Measurements from ENCODE around the gene BCLAF1.
"Not testable (repeated sequence)": the region's sequence is repeated elsewhere in the genome, so short reads cannot be mapped to it uniquely, and the experiment has no call there.

The BCLAF1 gene

GRCh38 chr6:136309171-136309570 lies 19.5 kb upstream of the BCLAF1 start:
- DNase-seq = no peak

- DNase-seq = not testable (repeated sequence)
Measured at GRCh38 chr6:136308469-136308868, 18.8 kb upstream of the BCLAF1 start.

GRCh38 chr6:136307351-136307750 lies 17.7 kb upstream of the BCLAF1 start:
- DNase-seq = no peak

DNA sequence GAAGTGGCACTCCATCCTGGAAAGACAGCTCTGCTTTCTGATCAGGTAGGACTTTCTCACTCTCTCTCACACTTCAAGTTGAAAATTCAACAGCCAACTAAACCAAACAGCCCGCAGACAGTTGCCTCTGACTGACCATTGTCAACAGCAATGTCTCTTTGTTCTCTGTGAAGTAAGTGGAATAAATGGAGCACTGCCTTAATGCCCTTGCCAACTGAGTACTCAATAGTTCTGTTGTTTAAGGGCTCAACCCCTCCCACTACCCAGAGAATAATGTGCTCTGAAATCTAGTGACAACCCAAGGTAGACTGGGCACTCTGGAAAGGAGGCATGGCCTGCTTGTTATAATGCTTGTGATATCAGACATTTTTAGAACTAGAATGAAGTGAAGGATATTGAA lies 16.8 kb upstream of the BCLAF1 start:
- no peak for DNase-seq

DNA sequence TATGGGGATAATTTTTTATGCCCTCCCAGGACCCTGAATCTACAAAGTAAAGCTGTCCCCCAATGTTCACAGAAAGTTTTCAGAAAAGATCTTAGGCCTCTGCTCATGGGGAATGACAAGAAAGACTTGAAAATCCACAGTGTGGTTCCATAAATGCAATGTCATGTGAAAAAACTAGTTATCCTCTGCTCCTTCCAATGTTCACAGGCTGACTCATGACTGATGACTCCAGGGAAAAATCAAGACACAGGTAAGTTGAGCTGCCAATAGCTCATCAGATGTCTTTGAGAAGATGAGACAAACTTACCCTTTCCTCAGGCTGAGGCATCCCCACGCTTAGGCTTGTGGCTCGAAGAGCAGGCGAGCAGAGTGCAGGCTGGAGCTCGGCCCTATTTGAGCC lies 14.8 kb upstream of the BCLAF1 start:
- DNase-seq = no peak

DNA sequence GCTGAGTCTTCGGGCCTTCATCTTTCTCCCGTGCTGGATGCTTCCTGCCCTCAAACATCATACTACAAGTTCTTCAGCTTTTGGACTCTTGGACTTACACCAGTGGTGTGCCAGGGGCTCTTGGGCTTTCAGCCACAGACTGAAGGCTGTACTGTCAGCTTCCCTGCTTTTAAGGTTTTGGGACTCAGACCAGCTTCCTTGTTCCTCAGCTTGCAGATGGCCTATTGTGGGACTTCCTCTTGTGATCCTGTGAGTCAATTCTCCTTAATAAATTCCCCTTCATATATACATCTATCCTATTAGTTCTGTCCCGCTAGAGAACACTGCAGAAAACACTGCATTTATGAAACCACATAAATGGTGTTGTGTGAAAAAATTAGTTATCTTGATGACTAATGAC lies 13.9 kb upstream of the BCLAF1 start:
- no peak for DNase-seq

DNA sequence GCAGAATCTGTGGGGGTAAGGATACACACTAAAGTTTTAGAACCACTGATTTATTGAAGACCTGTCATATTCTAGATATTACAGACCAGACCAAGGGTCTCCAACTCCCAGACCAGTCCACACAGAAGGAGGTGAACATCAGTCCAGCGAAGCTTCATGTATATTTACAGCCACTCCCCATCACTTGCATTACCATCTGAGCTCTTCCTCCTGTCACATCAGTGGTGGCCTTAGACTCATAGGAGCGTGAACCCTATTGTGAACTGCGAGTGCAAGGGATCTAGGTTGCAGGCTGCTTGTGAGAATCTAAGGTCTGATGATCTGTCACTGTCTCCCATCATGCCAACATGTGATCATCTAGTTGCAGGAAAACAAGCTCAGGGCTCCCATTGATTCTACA lies 5.0 kb upstream of the BCLAF1 start:
- no peak for DNase-seq

- peak; percentile 91 for DNase-seq
Measured at GRCh38 chr6:136290410-136291010, 864 bp upstream of the BCLAF1 start.

DNA sequence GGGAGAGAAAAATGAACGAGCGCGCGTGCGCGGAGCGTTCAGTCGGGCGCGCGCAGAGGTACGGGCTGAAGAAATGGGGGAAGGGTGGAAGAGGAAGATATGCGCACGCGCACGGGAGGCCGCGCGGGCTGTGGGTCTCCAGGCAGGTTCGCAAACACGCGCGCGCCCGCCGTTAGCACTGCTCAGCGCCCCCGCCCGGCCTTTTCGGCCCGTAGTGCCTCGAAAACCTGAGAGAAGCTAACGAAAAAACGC lies 393 bp downstream of the BCLAF1 start:
- peak; percentile 97 for DNase-seq

DNA sequence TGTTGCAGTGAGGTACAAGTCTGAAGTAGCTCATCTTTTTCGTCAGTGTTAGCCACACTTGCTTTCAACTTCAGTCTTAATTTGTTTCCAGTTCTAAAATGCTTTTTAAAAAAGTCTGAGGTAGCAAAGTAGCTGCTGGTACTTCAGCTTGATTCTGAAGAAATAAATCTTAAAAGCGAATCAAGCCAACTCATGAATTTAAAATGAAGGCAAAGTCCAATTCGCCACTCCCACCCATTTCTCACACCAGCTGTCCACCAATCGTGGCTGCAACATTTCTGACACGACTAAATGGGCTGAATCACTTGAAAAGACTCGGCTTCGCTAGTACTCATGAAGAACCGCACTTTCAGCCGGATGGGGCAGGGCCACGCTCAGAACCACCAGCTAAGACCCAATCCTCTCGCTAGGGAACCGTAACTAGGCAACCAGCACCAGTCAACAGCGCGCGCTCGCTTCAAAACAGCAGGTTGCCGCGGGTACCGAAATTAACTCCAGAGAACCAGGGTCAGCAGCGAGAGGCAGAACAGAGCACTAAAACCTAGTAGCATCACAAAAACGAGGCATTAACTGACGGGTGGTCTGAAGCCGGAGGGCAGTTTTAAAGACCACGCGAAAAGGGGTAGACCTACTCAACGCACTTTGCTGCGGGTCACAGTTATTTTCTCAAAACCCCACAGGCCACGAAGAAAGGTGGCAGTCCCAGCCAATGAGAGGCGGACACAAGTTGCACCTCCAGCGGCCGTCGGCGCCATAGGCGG lies 900 bp downstream of the BCLAF1 start:
- peak; percentile 96 for DNase-seq

GRCh38 chr6:136284909-136285308 lies 4.7 kb downstream of the BCLAF1 start:
- DNase-seq = no peak

GRCh38 chr6:136282906-136283305 lies 6.7 kb downstream of the BCLAF1 start:
- no peak for DNase-seq

DNA sequence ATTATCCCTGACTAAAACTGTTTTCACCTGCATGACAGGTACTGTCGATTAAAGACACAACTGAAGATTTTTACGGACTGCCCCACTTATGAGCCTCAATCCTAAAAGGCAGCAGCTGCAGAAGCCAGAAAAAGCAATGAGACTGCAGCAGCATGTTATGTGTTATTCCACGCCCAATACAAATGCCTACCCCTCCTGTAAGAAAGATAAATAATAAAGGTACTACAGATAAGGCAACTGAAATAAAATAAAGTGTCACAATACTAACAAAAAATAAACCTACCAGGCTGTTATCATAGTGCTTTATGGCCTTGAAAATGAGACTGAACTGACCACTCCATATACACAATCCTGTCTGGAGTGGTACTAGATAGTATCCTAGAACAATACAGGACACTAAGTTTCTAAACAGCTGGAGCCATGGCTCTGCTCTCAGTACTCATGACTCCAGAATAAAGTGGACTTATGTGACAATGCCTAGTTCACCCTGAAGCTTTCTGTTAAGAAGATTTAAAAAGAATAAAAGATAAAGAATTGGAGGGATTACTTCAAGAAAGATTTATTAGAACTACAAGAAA lies 9.5 kb downstream of the BCLAF1 start:
- no peak for DNase-seq

GRCh38 chr6:136274062-136274461 lies 15.6 kb downstream of the BCLAF1 start:
- DNase-seq = no peak

- DNase-seq = no peak
Measured at GRCh38 chr6:136265101-136265500, 24.5 kb downstream of the BCLAF1 start.

- no peak for DNase-seq
Measured at GRCh38 chr6:136262940-136263339, 26.7 kb downstream of the BCLAF1 start.

DNA sequence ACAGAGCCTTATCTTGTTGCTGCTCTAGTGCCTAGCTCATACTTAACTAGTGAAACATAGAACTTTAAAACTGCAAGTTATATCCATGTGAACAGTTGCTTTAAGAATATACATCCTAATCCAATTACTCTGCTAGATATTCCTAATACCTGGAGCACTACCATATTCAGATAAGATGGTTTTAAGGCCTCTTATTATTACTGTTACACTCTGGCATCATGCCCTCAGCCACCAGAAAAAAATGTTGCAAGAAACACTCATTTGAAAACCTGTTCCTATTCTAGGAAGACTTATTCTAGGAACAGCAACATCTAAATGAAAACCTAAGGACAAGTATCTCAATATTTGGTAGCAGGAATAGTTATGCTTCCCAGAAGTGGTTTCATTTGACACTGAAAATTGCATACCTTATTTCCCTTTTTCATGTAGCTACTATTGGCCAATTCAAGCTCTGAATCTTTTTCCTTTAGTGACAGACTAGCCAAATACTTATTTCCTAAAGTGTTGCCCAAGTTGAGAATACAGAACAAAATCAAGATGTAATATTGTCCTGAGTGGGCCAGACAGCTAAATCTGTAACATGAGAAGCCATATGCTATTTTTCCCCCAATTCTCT lies 34.7 kb downstream of the BCLAF1 start:
- no peak for DNase-seq

GRCh38 chr6:136253734-136254133 lies 35.9 kb downstream of the BCLAF1 start:
- no peak for DNase-seq

DNA sequence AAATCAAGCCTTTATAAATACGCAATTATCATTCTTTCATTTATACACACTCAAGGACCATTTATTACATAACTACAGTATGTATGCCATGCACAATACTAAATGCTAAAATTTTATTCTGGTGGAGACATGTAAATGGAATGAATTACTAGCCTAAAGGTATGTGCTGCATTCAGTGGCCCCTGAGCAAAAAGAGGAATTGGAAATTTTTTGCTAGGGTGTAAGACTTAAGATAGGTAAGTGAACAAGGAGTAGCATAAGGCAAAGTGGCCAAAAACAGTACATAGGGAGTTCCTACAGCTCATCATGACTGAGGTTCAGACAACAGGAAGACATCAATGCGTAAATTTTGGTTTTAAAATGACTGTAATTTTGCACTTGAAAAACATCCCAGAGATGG lies 37.2 kb downstream of the BCLAF1 start:
- no peak for DNase-seq

GRCh38 chr6:136251394-136251793 lies 38.3 kb downstream of the BCLAF1 start:
- DNase-seq = no peak

DNA sequence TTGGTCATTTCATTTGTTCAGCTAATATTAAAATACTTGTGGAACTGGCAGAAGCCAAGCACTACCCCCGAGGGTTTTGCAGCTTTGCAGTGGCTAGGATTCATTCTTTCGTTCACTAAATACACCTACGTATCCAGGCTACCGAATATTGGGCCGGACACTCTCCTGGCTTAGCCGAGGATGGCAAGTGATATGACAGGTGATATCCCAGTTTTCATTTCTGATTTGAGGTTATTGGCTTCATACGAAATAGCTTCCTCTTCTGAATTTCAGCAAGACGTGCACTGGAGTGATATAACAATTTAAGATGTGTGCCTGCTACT lies 39.0 kb downstream of the BCLAF1 start:
- no peak for DNase-seq

DNA sequence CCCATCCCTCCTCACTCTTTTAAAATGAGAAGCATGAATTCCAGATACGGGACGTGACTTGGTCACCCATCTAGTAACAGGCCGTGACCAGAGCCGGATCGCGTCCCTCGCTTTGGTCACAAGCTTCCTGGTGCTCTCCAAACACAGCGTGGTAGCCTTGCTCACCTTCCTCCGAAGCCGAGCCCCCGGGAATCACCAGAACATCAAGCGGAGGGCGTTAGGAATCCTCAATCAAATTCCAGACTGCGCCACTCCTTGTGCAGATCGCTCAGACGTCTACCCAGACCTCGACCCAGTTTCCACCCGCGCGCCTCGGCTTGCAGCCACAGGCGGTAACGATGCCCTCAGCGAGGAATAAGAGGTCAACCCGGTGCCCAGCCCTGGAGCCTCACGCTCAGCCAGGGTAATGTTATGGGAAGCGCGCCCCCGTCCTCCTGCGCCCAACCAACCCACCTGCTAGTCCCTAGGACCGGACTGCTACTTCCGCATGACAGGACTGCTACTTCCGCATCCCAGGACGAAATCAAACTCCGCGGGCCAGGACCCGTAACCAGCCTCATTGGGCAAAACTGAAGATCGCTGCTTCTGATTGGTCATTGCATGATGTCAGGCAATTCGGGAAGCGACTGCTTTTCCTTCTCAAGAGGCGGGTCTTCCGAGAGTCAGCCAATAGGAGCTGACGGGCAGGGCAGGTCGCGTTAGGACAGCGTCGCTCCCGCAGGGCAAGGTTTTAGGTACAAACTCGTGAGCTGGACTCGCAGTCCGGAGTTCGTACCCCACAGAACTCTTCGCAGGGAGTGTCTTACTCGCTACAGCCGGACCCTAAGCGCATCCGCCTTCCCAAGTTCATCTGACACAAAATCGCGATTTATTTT lies 39.6 kb downstream of the BCLAF1 start, which contains the start of gene MTFR2:
MTFR2 (minus strand) TSS at position 501 of the 875 bp plus-strand sequence. CDS start 1,212 bp downstream, outside the sequence.
- peak; percentile 97 for DNase-seq

GRCh38 chr6:136249336-136249735 lies 40.3 kb downstream of the BCLAF1 start:
- DNase-seq = no peak
